Testis (tissue), 3 donors: ENCODE results near the gene CLN3. TPM values are rescaled to one million over a fixed set of nuclear protein-coding genes. Genes with fewer than 3 reads are reported as not detected.

Source experiments
- DNase-seq: peaks from one replicate; pipeline ENCODE4 v3.0.0-alpha.2; 2019
- H3K27ac ChIP-seq, 2 donors: fragments of 200-600 bp; sonication (generic); one replicate each; pipeline ENCODE4 v1.5.1; 2019
- H3K27me3 ChIP-seq: fragments of 200-600 bp; sonication (generic); one replicate; pipeline ENCODE4 v1.5.1; 2019
- H3K36me3 ChIP-seq: fragments of 200-600 bp; sonication (generic); one replicate; pipeline ENCODE4 v1.5.1; 2017; ENCODE audit warnings: low read depth; ENCODE audit errors: missing control alignments
- H3K4me1 ChIP-seq: fragments of 200-600 bp; sonication (generic); one replicate; pipeline ENCODE4 v1.5.1; 2019
- H3K4me3 ChIP-seq, 2 donors: fragments of 200-600 bp; sonication (generic); one replicate each; pipeline ENCODE4 v1.5.1; 2017 to 2019
- H3K9me3 ChIP-seq: fragments of 200-600 bp; sonication (generic); one replicate; pipeline ENCODE4 v1.5.1; 2017
- POLR2A ChIP-seq: fragments of 450-650 bp; IDR thresholded peaks from one replicate; pipeline ENCODE4 v1.6.1; 2017; ENCODE audit warnings: antibody characterized with exemption, mild to moderate bottlenecking, moderate library complexity
- WGBS, 2 donors: methylation state at CpG; one replicate each; pipeline ENCODE4 v1.1.5; 2018; 5-methylcytosine and 5-hydroxymethylcytosine counted together
- intact Hi-C: fragments of 100-400 bp; cut with DNase I; formaldehyde crosslinking; loops from one replicate; pipeline ENCODE4 v1.15.1; 2023; ENCODE audit warnings: low total_unique reads
- polyA plus RNA-seq: library from polyadenylated mRNA; stranded (reverse); fragments of 350-450 nt; fragmentation: Illumina TruSeq; extraction: RNeasy Lipid Tissue Mini Kit (QIAGEN cat#74804); gene quantifications from one replicate; pipeline ENCODE4 v1.2.3, GENCODE V29; 2014; ENCODE audit warnings: low read depth, low replicate concordance; ENCODE audit not compliant: insufficient read depth
- total RNA-seq, 2 donors: library from RNA; depleted of rRNA; stranded (reverse); fragments of >200 nt; gene quantifications; one replicate each; pipeline ENCODE4 v1.2.3, GENCODE V29; 2016
- TF ChIP-seq, protein P1 (sequence below), 3 experiments: fragments of 450-650 bp in 2 of 3; fragments of 200-600 bp in 1 of 3; sonication (generic) in 1 of 3; IDR thresholded peaks; one replicate each; pipeline ENCODE4 v1.5.1; 2016 to 2019; ENCODE audit warnings: antibody characterized with exemption in 3 of 3, mild to moderate bottlenecking in 2 of 3, moderate library complexity in 1 of 3

The CLN3 gene
- total and polyA plus RNA-seq, 3 donors from 2014 or later = 23.3 to 50.2 (median 25.4) TPM

DNA sequence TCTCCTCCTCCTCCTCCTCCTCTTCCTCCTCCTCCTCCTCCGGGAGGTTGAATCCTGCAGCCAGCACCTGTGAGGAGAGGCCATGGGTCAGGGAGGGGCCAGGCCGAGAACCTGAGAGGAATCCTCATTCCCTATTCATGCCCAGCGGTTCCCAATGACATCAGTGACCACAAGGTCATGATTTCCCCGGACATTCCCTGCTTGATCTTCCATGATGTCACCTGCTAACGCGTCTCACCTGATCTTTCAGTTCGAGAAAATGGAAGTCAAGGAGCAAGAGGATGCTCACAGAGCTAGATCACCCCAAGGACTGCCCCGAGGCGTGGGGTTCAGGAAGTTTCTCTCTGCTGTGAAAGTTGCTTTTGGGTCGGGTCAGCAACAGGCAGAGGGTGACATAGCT is 8.0 kb upstream of the CLN3 start:
- Histone ChIP-seq H3K4me1 (no peaks in the 10 kb centered on the region), H3K27ac (no peak overlapping the region), H3K9me3 (no peaks in the 10 kb centered on the region), H3K36me3 (no peaks in the 10 kb centered on the region), H3K4me3 (no peak overlapping the region), H3K27me3 (no peaks in the 10 kb centered on the region)
- intact Hi-C loops = no loop called here
- TF ChIP-seq POLR2A = no peak
- TF ChIP-seq, protein P1, sequence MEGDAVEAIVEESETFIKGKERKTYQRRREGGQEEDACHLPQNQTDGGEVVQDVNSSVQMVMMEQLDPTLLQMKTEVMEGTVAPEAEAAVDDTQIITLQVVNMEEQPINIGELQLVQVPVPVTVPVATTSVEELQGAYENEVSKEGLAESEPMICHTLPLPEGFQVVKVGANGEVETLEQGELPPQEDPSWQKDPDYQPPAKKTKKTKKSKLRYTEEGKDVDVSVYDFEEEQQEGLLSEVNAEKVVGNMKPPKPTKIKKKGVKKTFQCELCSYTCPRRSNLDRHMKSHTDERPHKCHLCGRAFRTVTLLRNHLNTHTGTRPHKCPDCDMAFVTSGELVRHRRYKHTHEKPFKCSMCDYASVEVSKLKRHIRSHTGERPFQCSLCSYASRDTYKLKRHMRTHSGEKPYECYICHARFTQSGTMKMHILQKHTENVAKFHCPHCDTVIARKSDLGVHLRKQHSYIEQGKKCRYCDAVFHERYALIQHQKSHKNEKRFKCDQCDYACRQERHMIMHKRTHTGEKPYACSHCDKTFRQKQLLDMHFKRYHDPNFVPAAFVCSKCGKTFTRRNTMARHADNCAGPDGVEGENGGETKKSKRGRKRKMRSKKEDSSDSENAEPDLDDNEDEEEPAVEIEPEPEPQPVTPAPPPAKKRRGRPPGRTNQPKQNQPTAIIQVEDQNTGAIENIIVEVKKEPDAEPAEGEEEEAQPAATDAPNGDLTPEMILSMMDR (IDR thresholded peaks at IDR 0.05) = no peak
- DNase-seq = no peak
- 71 to 78% methylated on average over 7 to 10 of the region's 10 CpGs for WGBS, 2 donors

- TF ChIP-seq, protein P1 (IDR thresholded peaks at IDR 0.05) = no peak
- TF ChIP-seq POLR2A = no peak
- DNase-seq = no peak
- intact Hi-C loops = no loop called here
Measured at GRCh38 chr16:28498666-28499381, 7.0 kb upstream of the CLN3 start.

DNA sequence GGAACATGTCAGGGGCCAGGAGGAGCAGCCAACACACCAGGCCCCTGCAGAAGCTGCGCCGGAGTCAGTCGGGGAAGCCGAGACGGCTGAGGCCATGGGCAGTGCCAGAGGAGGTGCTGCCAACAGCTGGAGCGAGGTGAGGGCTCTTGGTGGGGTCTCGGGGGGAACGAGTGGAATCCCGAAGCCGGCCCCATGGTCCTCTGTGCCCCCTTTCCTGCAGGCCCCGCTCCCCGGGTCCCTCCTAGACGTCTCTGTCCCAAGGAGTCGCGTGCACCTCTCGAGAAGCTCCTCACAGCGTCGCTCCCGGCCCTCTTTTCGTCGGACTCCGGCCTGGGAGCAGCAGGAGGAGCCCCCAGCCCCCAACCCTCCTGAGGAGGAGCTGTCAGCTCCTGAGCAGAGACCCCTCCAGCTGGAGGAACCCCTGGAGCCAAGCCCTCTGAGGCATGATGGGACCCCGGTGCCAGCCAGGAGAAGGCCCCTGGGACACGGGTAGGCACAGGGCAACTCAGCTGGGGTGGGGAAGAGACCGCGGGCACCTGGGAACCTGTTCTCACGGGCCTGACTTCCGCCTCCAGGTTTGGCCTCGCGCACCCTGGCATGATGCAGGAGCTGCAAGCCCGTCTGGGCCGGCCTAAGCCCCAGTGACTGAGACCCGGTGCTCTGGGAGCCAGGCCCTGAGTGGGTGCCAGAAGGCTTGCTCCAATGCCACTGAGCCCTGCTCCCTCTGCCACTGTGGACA is 6.2 kb upstream of the CLN3 start:
- no peak for TF ChIP-seq POLR2A
- TF ChIP-seq, protein P1 (IDR thresholded peaks at IDR 0.05) = no peak
- Histone ChIP-seq H3K9me3 (no peaks in the 10 kb centered on the region), H3K4me3 (no peak overlapping the region), H3K4me1 (no peaks in the 10 kb centered on the region), H3K27me3 (no peaks in the 10 kb centered on the region), H3K27ac (no peak overlapping the region), H3K36me3 (no peaks in the 10 kb centered on the region)
- 86 to 90% methylated on average over 24 to 29 of the region's 33 CpGs for WGBS, 2 donors
- DNase-seq = no peak
- intact Hi-C loops = no loop called here

More at GRCh38 chr16:28498666-28499381, 7.0 kb upstream of the CLN3 start:
- no peaks in the 10 kb centered on the region for H3K27me3 ChIP-seq
- H3K4me1 ChIP-seq = no peaks in the 10 kb centered on the region
- no peak overlapping the region for H3K27ac ChIP-seq
- H3K4me3 ChIP-seq = no peak overlapping the region
- H3K9me3 ChIP-seq = no peaks in the 10 kb centered on the region
- WGBS, 2 donors = 87 to 88% methylated on average over 14 to 15 of the region's 15 CpGs
- H3K36me3 ChIP-seq = no peaks in the 10 kb centered on the region

- TF ChIP-seq POLR2A = no peak
- TF ChIP-seq, protein P1 (IDR thresholded peaks at IDR 0.05) = no peak
Measured at GRCh38 chr16:28497386-28497785, 5.5 kb upstream of the CLN3 start.

More at GRCh38 chr16:28497386-28497785, 5.5 kb upstream of the CLN3 start:
- H3K9me3 ChIP-seq = no peaks in the 10 kb centered on the region
- no peak for DNase-seq
- no peak overlapping the region for H3K4me3 ChIP-seq
- intact Hi-C loops = no loop called here
- WGBS, 2 donors = 79 to 93% methylated on average over 9 of the region's 9 CpGs
- no peaks in the 10 kb centered on the region for H3K36me3 ChIP-seq
- H3K27me3 ChIP-seq = no peaks in the 10 kb centered on the region
- H3K4me1 ChIP-seq = no peaks in the 10 kb centered on the region
- no peak overlapping the region for H3K27ac ChIP-seq
